Mesodermal cell (in vitro differentiated cells): ENCODE measurements around the gene FGR.
"Not testable (repeated sequence)": the region's sequence is repeated elsewhere in the genome, so short reads cannot be mapped to it uniquely, and the experiment has no call there.

Experiments
- H3K27ac ChIP-seq: 2 replicates; pipeline ENCODE4 v1.7.0; 2013; ENCODE audit warnings: mild to moderate bottlenecking, low read depth, low read length, moderate library complexity; ENCODE audit not compliant: severe bottlenecking
- H3K36me3 ChIP-seq: 2 replicates; pipeline ENCODE4 v1.7.1; 2013; ENCODE audit warnings: mild to moderate bottlenecking, low read length, moderate library complexity; ENCODE audit not compliant: control insufficient read depth, insufficient read depth
- H3K4me1 ChIP-seq: one replicate; pipeline ENCODE4 v1.7.1; 2013; ENCODE audit warnings: mild to moderate bottlenecking, low read length; ENCODE audit not compliant: insufficient read depth, control insufficient read depth, poor library complexity, severe bottlenecking
- H3K4me3 ChIP-seq: 2 replicates; pipeline ENCODE4 v1.7.0; 2013; ENCODE audit warnings: low read length, control low read depth, mild to moderate bottlenecking; ENCODE audit not compliant: insufficient read depth, poor library complexity, severe bottlenecking; ENCODE audit errors: extremely low read depth
- H3K9me3 ChIP-seq: 2 replicates; pipeline ENCODE4 v1.7.1; 2013; ENCODE audit warnings: mild to moderate bottlenecking, low read length, moderate library complexity; ENCODE audit not compliant: control insufficient read depth
- WGBS, 2 experiments: methylation state at CpG; one replicate each; pipeline ENCODE4 v1.1.5; 2013; ENCODE audit warnings: missing lambda C conversion rate in 2 of 2; ENCODE audit not compliant: insufficient coverage in 2 of 2; 5-methylcytosine and 5-hydroxymethylcytosine counted together

The FGR gene

GRCh38 chr1:27623327-27624212 is 11.4 kb downstream of the FGR start:
- H3K9me3 ChIP-seq = no peaks in the 10 kb centered on the region
- peaks cover 5% of the 10 kb centered on the region for H3K4me1 ChIP-seq
- H3K4me3 ChIP-seq = no peak overlapping the region
- 88 to 95% methylated on average over 10 to 12 of the region's 13 CpGs for WGBS, 2 experiments
- H3K27ac ChIP-seq = no peak overlapping the region
- no peaks in the 10 kb centered on the region for H3K36me3 ChIP-seq

GRCh38 chr1:27622828-27623227 is 12.2 kb downstream of the FGR start:
- Histone ChIP-seq H3K36me3 (no peaks in the 10 kb centered on the region), H3K9me3 (no peaks in the 10 kb centered on the region), H3K4me1 (peaks cover 5% of the 10 kb centered on the region), H3K27ac (no peak overlapping the region), H3K4me3 (no peak overlapping the region)
- 65 to 83% methylated on average over 2 to 3 of the region's 4 CpGs for WGBS, 2 experiments

- H3K4me1 ChIP-seq = peaks cover 5% of the 10 kb centered on the region
- H3K4me3 ChIP-seq = no peak overlapping the region
- 78 to 90% methylated on average over 4 to 6 of the region's 7 CpGs for WGBS, 2 experiments
- no peak overlapping the region for H3K27ac ChIP-seq
- H3K9me3 ChIP-seq = no peaks in the 10 kb centered on the region
- H3K36me3 ChIP-seq = no peaks in the 10 kb centered on the region
Observed at GRCh38 chr1:27621051-27621920, 13.7 kb downstream of the FGR start.

GRCh38 chr1:27619782-27620438 is 15.1 kb downstream of the FGR start:
- H3K9me3 ChIP-seq, H3K4me1 ChIP-seq, H3K27ac ChIP-seq, H3K4me3 ChIP-seq, H3K36me3 ChIP-seq: not testable (repeated sequence)
- 95 to 97% methylated on average over 6 to 7 of the region's 7 CpGs for WGBS, 2 experiments

- peaks cover 5% of the 10 kb centered on the region for H3K4me1 ChIP-seq
- 91 to 93% methylated on average over 12 to 13 of the region's 14 CpGs for WGBS, 2 experiments
- H3K36me3 ChIP-seq = no peaks in the 10 kb centered on the region
- no peak overlapping the region for H3K4me3 ChIP-seq
- no peak overlapping the region for H3K27ac ChIP-seq
- H3K9me3 ChIP-seq = no peaks in the 10 kb centered on the region
Observed at GRCh38 chr1:27618341-27619082, 16.5 kb downstream of the FGR start.

GRCh38 chr1:27617420-27617819 is 17.6 kb downstream of the FGR start:
- Histone ChIP-seq H3K9me3 (no peaks in the 10 kb centered on the region), H3K4me3 (no peak overlapping the region), H3K4me1 (peaks cover 5% of the 10 kb centered on the region), H3K27ac (no peak overlapping the region), H3K36me3 (no peaks in the 10 kb centered on the region)
- 92 to 100% methylated on average over 2 of the region's 2 CpGs for WGBS, 2 experiments

GRCh38 chr1:27616441-27616840 is 18.5 kb downstream of the FGR start:
- H3K36me3 ChIP-seq = no peaks in the 10 kb centered on the region
- peaks cover 5% of the 10 kb centered on the region for H3K4me1 ChIP-seq
- 83 to 100% methylated on average over 1 to 2 of the region's 2 CpGs for WGBS, 2 experiments
- no peak overlapping the region for H3K27ac ChIP-seq
- H3K4me3 ChIP-seq = no peak overlapping the region
- H3K9me3 ChIP-seq = no peaks in the 10 kb centered on the region

- WGBS, 2 experiments = 61% methylated on average over 35 of the region's 41 CpGs
- peak overlapping the region; percentile 25 for H3K4me3 ChIP-seq
Observed at GRCh38 chr1:27615346-27616192, 19.4 kb downstream of the FGR start.

GRCh38 chr1:27614625-27615344 is 20.2 kb downstream of the FGR start:
- H3K9me3 ChIP-seq = no peaks in the 10 kb centered on the region
- WGBS, 2 experiments = 13 to 14% methylated on average over 17 to 23 of the region's 26 CpGs
- peak overlapping the region; percentile 25 for H3K4me3 ChIP-seq
- H3K4me1 ChIP-seq = peaks cover 5% of the 10 kb centered on the region
- H3K27ac ChIP-seq = no peak overlapping the region
- no peaks in the 10 kb centered on the region for H3K36me3 ChIP-seq

More at GRCh38 chr1:27615346-27616192, 19.4 kb downstream of the FGR start:
- H3K9me3 ChIP-seq = no peaks in the 10 kb centered on the region
- H3K36me3 ChIP-seq = no peaks in the 10 kb centered on the region
- H3K4me1 ChIP-seq = peaks cover 5% of the 10 kb centered on the region
- H3K27ac ChIP-seq = no peak overlapping the region
